Keratinocyte (primary cell): Measurements from ENCODE around the gene PDE3A. TPM values are rescaled to one million over a fixed set of nuclear protein-coding genes. Genes with fewer than 3 reads are reported as not detected.

Experiments used
- DNase-seq: peaks from one replicate; pipeline ENCODE4 v3.0.0-alpha.2; 2011; ENCODE audit warnings: low read depth, missing footprints, low spot score
- FAIRE-seq: peaks from 2 replicates; lab custom pipeline; 2011; peaks lifted over from hg19 to GRCh38; lab: Jason Lieb, UNC
- H2AFZ ChIP-seq: 2 replicates; pipeline ENCODE4 v1.6.0; 2012; ENCODE audit warnings: low read length, control low read depth, inconsistent platforms; ENCODE audit not compliant: control insufficient read depth
- H3K27ac ChIP-seq: 2 replicates; pipeline ENCODE4 v1.5.1; 2011; ENCODE audit warnings: low read length; ENCODE audit not compliant: control insufficient read depth, insufficient read depth
- H3K27me3 ChIP-seq: 3 replicates; pipeline ENCODE4 v1.6.0; 2011; ENCODE audit warnings: low read length; ENCODE audit not compliant: control insufficient read depth, insufficient read depth; ENCODE audit errors: extremely low read depth
- H3K36me3 ChIP-seq, 2 experiments: 2 replicates in 1 of 2; 3 replicates in 1 of 2; pipeline ENCODE4 v1.5.1; 2011; ENCODE audit warnings: low read length in 2 of 2, mild to moderate bottlenecking in 1 of 2; ENCODE audit not compliant: control insufficient read depth in 2 of 2, insufficient read depth in 2 of 2; ENCODE audit errors: extremely low read depth in 1 of 2
- H3K4me1 ChIP-seq: 3 replicates; pipeline ENCODE4 v1.5.1; 2011; ENCODE audit warnings: low read length; ENCODE audit not compliant: control insufficient read depth, insufficient read depth; ENCODE audit errors: extremely low read depth
- H3K4me2 ChIP-seq: 3 replicates; pipeline ENCODE4 v1.6.0; 2011; ENCODE audit warnings: low read depth, low read length; ENCODE audit not compliant: control insufficient read depth, insufficient read depth; ENCODE audit errors: extremely low read depth
- H3K4me3 ChIP-seq, 3 experiments: fragments of 200-600 bp in 1 of 3; sonication (generic) in 1 of 3; 2 replicates in 2 of 3; 3 replicates in 1 of 3; pipeline ENCODE4 v1.5.1; 2011 to 2016; ENCODE audit warnings: low read length in 3 of 3, mild to moderate bottlenecking in 3 of 3, control low read depth in 2 of 3, inconsistent platforms in 1 of 3, low read depth in 1 of 3, mixed read lengths in 1 of 3, mixed run types in 1 of 3, moderate library complexity in 1 of 3; ENCODE audit not compliant: control insufficient read depth in 2 of 3, insufficient read depth in 2 of 3; ENCODE audit errors: extremely low read depth in 1 of 3
- H3K79me2 ChIP-seq: 2 replicates; pipeline ENCODE4 v1.6.0; 2012; ENCODE audit warnings: low read length; ENCODE audit not compliant: control insufficient read depth, insufficient read depth
- H3K9ac ChIP-seq: 3 replicates; pipeline ENCODE4 v1.6.0; 2011; ENCODE audit warnings: low read length; ENCODE audit not compliant: control insufficient read depth, insufficient read depth; ENCODE audit errors: extremely low read depth
- H3K9me1 ChIP-seq: 3 replicates; pipeline ENCODE4 v1.6.0; 2011; ENCODE audit warnings: low read length; ENCODE audit not compliant: control insufficient read depth, insufficient read depth; ENCODE audit errors: extremely low read depth
- H3K9me3 ChIP-seq: 2 replicates; pipeline ENCODE4 v1.5.1; 2012; ENCODE audit warnings: low read depth, low read length; ENCODE audit not compliant: control insufficient read depth
- H4K20me1 ChIP-seq: 3 replicates; pipeline ENCODE4 v1.6.0; 2011; ENCODE audit warnings: low read length; ENCODE audit not compliant: control insufficient read depth, insufficient read depth; ENCODE audit errors: extremely low read depth
- CTCF ChIP-seq, 3 experiments: IDR thresholded peaks in 1 of 3; conservative IDR thresholded peaks in 1 of 3; optimal IDR thresholded peaks in 1 of 3; 2 replicates in 2 of 3; 3 replicates in 1 of 3; pipeline versions ENCODE3 to v1.5.1; 2011; ENCODE audit warnings: low read length in 3 of 3, mild to moderate bottlenecking in 3 of 3, moderate library complexity in 2 of 3, control low read depth in 1 of 3, inconsistent platforms in 1 of 3; ENCODE audit not compliant: insufficient read depth in 2 of 3; ENCODE audit errors: extremely low read depth in 1 of 3
- EZH2 ChIP-seq: IDR thresholded peaks from one replicate; pipeline ENCODE4 v1.6.1; 2012; ENCODE audit warnings: inconsistent platforms, mild to moderate bottlenecking, low read length, moderate library complexity
- dilution Hi-C: fragments of 300-500 bp; cut with MboI; formaldehyde crosslinking; loops from one replicate; pipeline ENCODE4 v1.7.0; 2020; ENCODE audit warnings: low sequenced_read_pairs; ENCODE audit not compliant: extremely low pct_ligation_motif_present
- polyA plus RNA-seq, 5 experiments: library from polyadenylated mRNA; depleted of rRNA in 3 of 5; stranded (reverse) in 3 of 5; stranded (forward) in 1 of 5; unstranded in 1 of 5; fragments of >200 nt; gene quantifications; 1 replicate in 1 of 5; 2 replicates in 3 of 5; 3 replicates in 1 of 5; pipeline versions ENCODE4 v1.2.1 to v1.2.3, GENCODE V29; 2011 to 2012; ENCODE audit warnings: missing spikeins in 2 of 5, low read depth in 1 of 5, low replicate concordance in 1 of 5

The PDE3A gene
- polyA plus RNA-seq, 1 donor (not counting 4 experiments of a cell fraction or from before 2014, with no cell fraction given): 0.01 TPM

DNA sequence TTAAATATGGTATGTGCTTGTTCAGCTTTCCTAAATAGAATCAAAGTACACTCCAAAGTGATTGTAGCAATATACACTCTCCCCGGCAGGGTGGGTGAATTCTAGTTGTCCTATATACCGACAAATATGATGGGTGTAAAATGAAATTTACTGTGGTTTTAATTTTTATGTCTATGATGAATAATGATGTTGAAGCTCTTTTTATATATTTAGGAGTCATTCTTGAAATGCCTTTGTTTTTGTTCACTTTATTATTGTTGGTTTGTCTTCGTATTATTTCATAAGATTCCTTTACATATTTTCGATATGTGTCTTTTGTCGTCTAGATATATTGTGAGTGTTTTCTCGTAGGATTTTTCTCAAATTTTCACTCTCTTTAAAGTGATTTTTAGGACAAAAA lies 105.7 kb downstream of the PDE3A start:
- H3K9me3 ChIP-seq: no peaks in the 10 kb centered on the region
- no peaks in the 10 kb centered on the region for H3K27me3 ChIP-seq
- H3K36me3 ChIP-seq: no peaks in the 10 kb centered on the region
- H3K9me1 ChIP-seq: no peaks in the 10 kb centered on the region
- no peak overlapping the region for H2AFZ ChIP-seq
- no peak overlapping the region for H3K27ac ChIP-seq
- H4K20me1 ChIP-seq: no peaks in the 10 kb centered on the region
- H3K4me3 ChIP-seq: no peak overlapping the region
- H3K4me1 ChIP-seq: no peaks in the 10 kb centered on the region
- H3K9ac ChIP-seq: no peak overlapping the region
- FAIRE-seq (no peak), DNase-seq (no peak)
- H3K79me2 ChIP-seq: no peaks in the 10 kb centered on the region
- dilution Hi-C loops: no loop called here
- H3K4me2 ChIP-seq: no peak overlapping the region
- TF ChIP-seq EZH2 (no peak), CTCF (optimal IDR thresholded peaks at IDR 0.05 in 1 of 3, IDR thresholded peaks at IDR 0.05 in 1 of 3, conservative IDR thresholded peaks at IDR 0.05 in 1 of 3; ENCODE audit: extremely low read depth in 1 of 3, insufficient read depth in 2 of 3, low read length in 3 of 3) (no peak)

GRCh38 chr12:20474443-20474842 lies 106.1 kb downstream of the PDE3A start:
- H3K4me1 ChIP-seq: no peaks in the 10 kb centered on the region
- no peak overlapping the region for H2AFZ ChIP-seq
- H3K9ac ChIP-seq: no peak overlapping the region
- no peaks in the 10 kb centered on the region for H3K9me3 ChIP-seq
- no peaks in the 10 kb centered on the region for H3K27me3 ChIP-seq
- TF ChIP-seq EZH2 (no peak), CTCF (optimal IDR thresholded peaks at IDR 0.05 in 1 of 3, IDR thresholded peaks at IDR 0.05 in 1 of 3, conservative IDR thresholded peaks at IDR 0.05 in 1 of 3; ENCODE audit: extremely low read depth in 1 of 3, insufficient read depth in 2 of 3, low read length in 3 of 3) (no peak)
- H3K4me2 ChIP-seq: no peak overlapping the region
- no peak overlapping the region for H3K4me3 ChIP-seq
- no peak overlapping the region for H3K27ac ChIP-seq
- dilution Hi-C loops: no loop called here
- H3K9me1 ChIP-seq: no peaks in the 10 kb centered on the region
- no peaks in the 10 kb centered on the region for H3K79me2 ChIP-seq
- FAIRE-seq (no peak), DNase-seq (no peak)
- H3K36me3 ChIP-seq: no peaks in the 10 kb centered on the region
- H4K20me1 ChIP-seq: no peaks in the 10 kb centered on the region
